ENCODE measurements around the gene TAF10.
A peak's percentile ranks its signal among the peaks of the same experiment; 100 is the strongest.

Gene TAF10

DNA sequence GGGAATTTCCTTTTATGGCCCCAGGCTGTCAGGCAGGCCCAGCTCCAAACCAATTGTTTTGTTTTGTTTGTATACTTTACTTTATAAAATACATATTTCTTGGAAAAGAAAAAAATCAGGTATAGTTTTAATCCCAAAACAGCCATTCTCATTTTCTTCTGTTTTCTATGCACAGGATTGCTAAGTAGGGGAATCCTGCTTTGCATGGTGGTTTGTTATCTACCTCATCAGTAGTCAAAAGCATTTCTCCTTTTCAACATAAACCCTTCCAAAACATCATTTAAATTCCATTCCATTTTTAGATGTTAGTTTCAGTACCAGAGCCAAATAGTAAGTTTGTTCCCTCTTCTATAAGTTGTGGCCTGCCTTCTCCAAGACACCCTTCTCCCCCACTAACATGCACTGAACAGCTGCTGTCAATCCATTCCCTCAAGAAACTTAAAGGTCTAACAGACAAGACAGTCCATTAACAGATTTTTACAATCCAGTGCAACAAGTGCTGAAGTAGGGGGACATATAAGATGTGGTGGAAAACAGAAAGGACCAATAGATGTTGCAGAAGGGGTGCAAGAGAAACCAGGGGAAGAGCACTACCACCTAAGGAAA lies 4.7 kb downstream of the TAF10 start:
- DNase-seq, result peak; percentile 40

DNA sequence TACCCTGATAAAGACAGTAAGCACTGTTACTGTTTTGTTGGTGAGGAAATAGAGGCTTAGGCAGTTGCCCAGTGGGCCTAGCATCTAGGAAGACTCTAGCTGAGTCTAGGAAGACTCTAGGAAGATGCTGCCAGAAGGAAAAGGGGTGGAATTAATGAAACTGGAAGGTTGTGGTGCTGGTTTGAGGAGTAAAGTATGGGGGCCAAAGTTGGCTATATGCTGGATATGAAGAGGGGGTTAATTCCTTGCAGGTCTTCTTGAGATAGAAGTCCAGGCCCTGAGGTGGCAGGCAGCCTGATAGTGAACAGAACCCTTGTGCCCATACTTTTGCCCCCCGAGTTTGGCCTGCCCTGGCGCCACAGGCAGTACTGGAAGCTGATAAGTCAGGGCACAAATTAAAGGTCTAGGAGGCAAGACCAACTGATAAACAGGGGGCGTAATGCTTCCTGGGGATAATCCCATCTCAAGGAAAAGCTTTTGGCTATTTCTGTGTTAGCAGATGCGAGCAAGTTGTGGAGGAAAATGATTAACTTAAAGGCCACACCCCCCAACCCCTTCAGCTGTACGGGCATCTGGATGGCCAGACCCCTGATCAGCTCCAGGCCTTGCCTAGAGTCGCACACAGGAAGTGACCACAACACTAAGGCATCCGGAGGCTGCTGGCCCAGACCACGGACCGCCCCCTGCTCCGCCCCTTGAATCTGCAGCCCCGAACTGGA lies 5.4 kb downstream of the TAF10 start:
- DNase-seq, result peak; percentile 81

DNA sequence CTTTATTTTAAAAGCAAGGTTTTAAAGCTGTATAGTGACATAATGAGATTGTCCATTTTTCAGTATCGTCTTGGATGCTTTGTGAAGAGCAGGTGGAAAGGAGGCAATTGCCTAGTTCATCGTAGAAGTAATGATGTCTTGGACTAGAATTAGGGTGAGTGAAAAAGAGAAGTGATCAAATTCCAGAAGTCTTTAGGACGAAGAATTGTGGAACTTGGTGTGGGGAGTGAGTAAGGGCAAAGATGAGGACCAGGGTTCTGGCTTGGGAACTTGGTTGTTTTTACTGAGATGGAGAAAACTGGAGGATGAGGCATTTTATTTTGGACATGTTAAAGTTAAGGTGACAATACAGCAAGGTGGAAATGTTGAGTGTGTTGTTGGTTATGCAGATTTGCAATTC lies 7.2 kb downstream of the TAF10 start:
- peak; percentile 32 for DNase-seq

DNA sequence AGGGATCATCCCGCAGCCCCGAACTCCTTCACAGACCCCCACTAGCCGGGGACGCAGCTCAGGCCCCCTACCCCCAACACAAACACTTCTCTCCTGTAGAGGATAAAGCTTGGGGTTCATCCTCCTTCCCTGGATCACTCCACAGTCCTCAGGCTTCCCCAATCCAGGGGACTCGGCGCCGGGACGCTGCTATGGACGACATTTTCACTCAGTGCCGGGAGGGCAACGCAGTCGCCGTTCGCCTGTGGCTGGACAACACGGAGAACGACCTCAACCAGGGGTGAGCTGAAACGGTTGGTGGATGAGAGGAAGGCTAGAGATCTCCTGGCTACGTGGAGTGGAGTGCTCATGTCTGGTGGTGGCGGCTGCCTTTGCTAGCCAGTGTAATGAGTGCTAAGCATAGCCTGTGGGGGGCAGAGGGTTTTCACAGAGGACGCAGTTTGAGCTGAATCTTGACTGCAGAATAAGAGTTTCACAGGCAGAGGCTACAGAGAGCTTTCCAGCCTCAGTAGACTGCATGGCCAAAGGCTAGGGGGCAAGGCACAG lies 7.9 kb downstream of the TAF10 start:
- peak; percentile 69 for DNase-seq

DNA sequence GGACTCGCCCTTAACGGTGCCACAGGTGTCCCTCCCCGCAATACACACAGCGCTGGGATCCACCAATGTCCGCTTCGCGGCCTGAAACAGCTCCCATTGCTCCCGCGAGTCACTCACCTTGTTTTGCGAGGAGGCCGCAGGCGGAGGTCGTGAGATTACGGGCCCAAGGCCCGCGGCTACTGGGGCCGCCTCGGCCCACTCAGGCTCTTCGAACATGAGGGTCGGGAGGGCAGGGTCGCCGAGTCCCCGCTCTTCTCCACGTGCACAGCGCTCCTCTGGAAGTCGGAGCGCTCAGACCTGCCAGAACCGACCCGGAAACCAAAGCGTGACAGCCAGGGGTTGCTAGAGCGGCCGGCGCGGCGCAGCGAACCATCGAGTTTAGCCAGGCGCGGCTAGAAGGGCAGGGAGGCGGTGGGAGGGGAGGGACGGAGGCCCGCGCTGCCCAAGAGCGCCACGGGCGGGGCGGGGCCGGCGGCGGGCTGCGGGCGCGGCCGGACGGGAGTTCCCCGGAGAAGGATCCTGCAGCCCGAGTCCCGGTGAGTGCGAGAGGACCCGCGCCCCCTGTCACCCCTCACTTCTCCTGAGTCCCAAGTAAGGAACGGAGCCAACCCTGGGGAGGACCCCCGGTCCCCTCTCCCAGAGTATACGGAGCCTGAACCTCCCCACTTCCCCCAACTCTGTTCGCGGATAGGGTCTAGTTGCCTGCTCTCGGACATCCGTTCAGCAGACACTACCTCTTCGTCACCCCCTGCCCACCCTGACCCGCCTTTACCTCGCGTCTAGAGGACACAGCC lies 8.5 kb downstream of the TAF10 start, which contains the start of the genes ILK and RRP8:
TSS of gene ILK (plus strand) at position 488 of the 794 bp plus-strand sequence. CDS start 498 bp downstream, outside the sequence.
TSS of gene RRP8 (minus strand) at position 330 of the 794 bp plus-strand sequence. CDS start at position 216, 114 bp downstream.
- peak; percentile 93 for DNase-seq

DNA sequence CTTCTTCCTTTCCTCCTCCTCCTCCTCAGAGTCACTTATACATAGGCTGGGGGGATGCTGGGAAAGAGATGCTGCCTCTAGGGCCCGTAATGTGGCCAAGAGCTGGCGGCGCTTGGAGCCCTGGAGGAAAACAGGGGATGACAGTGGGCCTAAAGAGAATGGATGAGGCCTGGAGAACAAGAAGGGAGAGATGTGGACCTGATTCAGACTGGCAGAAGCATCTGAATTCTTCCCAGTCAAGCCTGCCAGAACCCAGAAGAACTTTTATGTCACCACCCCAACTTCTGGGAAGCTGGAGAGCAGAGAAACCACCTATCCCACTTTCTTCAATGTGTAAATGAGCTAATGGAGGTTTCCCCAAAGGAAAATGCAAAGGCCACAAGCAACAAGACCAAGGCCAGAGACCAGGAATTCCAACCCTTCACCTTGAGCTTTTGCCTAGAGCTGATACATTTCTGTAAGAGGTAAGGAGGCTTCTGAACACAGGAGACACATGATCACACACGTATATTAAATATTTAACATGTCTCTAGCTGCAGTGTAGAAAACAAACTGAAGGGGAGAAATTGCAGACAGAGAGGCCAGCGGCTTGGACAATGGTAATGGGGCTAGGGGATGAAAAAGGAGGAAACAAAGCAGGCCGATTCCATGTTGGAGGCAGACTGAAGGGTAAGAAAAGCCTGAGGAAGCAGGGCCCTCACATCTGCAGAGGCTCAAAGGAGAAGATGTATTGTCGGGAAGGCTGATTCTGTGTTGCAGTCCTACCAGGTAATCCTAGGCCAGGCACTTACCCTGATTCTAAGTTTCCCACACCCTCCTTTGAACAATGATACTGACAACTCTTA lies 9.7 kb downstream of the TAF10 start:
- DNase-seq, result peak; percentile 34

DNA sequence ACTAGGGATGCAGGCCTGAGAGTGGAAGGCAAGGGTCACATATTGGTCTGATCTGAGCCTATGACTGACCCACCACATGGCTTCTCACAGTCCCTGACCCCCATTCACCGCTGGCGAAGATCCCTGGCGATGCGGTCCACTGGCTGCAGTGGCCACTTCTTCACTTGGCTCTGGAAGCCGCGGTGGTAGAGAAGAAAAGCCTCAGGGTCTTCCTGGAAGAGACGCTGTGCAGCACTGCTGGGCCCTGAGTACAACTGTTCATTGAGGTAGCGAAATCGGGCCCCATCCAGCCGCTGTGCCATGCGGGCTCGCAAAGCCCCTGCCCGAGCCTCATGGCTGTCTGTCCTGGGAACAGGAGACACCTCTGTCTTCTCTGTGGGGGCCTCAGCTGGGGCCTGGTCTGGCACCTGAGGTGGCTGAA lies 11.0 kb downstream of the TAF10 start:
- no peak for DNase-seq

DNA sequence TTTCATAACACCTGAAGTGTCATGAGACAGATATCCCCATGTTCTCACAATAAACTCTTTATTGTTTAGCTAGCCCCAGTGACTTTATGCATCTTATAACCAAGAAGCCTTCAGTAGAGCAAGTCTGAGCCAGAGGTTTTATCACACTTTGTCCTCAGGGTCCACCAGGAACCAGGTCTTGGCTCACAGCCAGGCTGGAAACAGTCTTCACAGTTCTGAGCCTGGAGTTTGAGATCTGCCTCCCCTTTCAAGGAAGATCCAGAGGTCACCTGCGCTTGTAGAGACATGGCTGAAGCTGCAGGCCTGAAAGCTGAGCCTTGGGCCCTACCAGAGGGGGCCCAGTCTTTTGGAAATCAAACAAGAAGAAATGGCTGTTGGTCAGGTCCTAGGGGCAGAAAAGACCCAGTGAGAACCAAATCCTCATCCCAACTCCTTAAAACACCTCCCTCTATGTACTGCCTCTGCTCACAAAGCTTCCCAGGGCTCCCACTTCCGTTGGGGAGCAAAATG lies 12.1 kb downstream of the TAF10 start:
- no peak for DNase-seq

DNA sequence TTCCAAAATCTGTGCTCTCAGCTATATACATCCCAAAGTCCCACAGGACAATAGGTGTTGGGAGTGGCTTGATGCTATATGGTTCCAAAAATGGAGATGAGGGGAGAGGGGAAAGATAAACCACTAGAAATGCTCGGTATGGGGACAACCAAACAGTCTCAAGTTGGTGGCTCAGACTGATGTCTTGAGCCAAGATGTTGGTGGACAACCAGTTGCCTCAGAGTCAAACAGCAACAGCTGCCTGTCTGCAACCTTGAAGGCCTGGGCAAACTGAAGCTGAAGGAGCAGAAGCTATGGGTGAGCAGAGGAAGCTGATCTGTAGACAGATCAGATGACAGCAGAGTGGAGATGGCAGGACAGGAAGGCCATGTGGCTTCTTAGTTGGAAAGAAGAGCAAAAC lies 12.6 kb downstream of the TAF10 start:
- DNase-seq, result no peak

DNA sequence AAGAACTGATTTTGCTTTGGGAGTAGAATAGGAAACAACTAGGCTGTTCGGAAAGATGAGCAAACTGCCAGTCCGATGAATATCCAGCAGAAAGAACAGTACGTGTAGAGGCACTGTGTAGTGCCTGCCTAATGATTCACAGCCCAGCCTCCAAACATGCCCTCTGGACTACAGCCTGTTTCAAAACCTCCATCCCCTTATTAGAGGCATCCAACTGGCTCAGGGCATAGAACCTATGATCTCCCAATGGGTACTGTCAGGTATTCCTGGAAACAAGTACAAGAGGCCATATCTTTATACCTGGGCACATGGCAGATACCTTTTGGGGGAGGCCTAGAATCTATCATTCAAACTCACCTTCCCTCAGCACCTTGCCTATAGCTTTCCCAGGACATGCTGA lies 13.5 kb downstream of the TAF10 start:
- DNase-seq, result no peak

DNA sequence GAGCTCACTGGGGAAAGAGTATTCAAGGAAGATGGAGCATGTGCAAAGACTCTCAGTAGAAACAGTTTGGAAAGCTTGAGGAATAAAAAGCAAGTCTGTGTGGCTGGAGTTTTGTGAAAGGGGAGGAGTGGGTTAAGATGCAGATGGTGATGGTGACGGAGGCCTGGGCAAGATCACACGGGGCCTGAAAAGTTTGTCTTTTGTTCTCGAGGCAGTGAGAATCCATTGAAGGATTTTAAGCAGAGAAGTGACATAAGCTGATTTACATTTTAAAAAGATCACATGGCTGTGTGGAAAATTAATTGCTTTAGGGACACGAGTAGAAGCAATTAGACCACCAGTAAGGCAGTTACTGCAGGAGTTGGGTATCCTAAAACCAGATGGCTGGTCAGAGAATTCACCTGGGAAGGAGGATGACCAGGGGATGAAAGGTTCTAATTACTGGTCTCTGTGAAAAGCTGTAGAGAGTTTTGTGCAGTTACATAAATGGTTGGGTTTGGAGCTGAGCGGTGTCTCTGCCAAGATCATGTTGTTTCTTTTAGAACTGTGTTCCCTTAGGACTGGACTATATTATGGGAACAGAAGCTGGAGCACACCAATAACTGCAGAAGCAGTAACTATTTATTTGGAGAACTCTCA lies 15.7 kb downstream of the TAF10 start:
- no peak for DNase-seq

DNA sequence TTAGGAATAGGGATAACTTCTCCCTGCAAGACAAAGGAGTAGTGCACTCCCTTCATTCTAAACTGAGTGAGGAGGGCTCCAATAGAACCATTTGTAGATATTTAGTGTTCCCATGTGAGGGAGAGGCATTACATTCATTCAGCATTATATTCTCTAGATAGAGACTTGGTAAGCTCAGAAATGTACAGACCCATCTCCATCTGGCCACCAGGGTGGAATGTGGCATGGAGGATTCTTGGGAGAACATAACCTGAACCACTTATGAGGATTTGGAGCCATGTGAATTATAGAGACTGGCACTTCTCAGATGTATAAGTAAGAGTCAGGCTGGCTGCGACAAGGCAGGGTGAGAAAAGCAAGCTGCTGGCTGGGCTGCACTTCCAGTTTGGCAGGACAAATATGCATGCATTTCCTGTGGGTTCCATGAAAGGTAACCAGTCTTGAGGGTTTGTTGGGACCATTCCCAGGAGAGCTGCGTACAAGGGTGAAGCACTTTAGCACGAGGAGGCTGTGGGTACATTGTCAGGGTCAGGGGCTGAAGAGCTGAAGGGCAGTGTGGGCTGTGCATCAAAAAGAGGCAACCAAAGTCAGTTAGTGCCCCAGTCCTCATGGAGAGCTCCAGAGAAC lies 17.8 kb downstream of the TAF10 start:
- no peak for DNase-seq

DNA sequence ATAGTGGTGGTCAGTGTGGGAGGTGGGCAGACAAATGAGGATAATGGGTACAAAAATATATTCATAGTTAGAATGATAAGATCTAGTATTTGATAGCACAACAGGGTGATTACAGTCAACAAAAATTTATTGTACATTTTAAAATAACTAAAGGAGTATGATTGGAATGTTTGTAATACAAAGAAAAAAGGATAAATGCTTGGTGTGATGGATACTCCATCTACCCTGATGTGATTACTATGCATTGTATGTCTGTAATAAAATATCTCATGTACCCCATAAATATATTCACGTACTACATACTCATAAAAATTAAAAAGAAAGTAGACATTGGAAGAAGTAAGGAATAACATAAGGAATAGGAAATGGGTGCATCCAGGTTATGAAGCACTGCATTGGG lies 24.0 kb downstream of the TAF10 start:
- no peak for DNase-seq

DNA sequence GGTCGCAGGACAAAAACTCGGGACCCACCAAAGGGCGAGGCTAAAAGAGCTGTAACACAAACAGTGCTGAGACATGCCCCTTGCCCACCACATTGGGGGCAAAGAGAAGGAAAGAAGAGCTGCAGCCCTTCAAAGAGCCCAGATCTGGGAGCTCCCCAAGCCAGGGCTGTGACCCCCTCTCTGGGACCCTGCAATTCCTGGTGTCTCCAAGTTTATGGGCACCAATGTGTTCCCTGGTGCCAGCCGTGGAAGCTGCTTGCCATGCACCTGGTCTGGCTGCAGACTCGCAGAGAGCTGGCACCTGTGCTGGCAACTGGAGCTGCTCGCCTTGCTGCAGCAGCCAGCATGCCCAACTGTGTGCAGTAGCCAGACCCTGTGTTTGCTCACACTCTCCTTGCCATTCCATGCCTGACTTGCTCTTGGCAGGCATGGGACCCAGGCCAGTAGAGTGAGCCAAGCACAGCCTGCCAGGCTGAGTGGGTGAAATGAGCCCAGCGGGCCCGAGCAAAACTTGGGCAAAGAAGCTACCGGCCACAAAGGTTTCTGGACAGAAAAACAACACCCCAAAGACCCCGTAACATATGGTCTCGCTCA lies 24.6 kb downstream of the TAF10 start:
- DNase-seq, result no peak

DNA sequence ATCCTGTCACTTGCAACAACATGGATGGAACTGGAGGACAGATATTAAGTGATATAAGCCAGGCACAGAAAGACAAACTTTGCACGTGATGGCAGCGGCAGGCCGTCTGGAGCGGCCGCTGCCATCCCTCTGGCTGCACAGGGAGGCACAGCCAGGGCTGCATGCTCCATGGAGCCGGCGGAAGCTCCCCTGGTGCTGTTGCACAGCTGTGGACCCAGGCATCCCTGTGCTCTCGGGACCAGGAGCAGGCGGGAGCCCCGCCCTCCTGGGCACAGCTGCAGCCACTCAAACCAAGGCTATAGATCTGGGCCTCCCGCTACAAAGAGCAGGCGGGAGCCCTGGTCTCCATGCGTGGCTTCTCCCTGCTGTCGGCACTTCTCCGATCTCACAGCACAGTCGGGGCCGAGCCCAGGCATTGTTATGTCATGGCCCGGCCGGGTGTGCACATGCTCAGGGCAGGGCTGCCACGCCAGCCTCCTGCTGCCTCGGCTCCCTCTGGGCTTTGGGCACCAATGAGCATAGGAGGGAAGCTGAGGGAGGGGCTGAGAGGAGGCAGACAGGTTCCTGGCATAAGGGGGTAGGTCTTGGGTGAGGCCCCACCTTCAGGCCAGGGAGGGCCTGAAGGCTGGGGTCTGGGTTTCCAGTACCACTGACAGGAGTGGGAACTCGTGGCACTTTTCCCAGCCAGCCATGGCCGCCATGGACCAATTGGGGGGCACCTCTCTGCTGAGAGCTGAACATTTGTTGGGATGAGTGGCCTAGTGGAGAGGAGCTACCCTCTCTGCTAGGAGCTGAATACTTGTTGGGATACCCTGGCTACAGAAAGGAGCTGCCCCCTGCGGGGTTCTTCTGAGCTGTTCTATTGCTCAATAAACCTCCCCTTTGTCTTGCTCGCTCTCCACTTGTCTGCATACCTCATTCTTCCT lies 25.3 kb downstream of the TAF10 start:
- no peak for DNase-seq

DNA sequence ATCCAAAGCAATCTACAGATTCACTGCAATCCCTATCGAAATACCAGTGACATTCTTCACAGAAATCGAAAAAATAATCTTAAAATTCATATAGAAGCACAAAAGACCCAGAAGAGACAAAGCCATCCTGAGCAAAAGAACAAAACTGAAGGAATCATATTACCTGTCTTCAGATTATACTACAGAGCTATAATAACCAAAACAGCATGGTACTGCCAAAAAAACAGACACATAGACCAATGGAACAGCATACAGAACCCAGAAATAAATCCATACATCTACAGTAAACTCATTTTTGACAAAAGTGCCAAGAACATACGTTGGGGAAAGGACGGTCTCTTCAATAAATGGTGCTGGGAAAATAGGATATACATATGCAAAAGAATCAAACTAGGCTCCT lies 27.5 kb downstream of the TAF10 start:
- DNase-seq, result no peak

DNA sequence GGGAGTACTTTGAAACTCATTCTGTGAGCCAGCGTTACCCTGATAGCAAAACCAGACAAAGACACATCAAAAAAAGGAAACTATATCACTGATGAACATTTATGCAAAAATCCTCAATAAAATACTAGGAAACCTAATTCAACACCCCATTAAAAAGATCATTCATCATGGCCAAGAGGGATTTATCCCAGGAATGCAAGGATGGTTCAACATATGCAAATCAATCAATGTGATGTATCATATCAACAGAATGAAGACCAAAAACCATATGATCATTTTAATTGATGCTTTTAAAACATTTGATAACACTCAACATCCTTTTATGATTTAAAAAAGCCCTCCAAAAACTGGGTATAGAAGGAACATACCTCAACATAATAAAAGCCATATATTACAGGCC lies 28.4 kb downstream of the TAF10 start:
- no peak for DNase-seq

DNA sequence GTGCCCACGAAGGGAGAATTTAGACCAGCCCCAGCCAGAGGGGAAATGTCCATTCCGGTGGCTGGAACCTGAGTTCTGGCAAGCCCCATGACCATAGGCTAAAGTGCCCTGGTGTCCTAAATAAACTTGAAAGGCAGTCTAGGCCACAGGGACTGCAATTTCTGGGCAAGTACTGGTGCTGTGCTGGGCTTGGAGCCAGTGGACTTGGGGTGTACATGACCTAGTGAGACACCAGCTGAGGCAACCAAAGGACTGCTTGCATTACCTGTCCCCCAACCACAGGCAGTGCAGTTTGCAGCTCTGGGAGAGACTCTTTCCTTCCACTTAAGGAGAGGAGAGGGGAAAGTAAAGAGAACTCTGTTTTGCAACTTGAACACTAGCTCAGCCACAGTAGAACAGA lies 32.3 kb downstream of the TAF10 start:
- DNase-seq, result no peak

DNA sequence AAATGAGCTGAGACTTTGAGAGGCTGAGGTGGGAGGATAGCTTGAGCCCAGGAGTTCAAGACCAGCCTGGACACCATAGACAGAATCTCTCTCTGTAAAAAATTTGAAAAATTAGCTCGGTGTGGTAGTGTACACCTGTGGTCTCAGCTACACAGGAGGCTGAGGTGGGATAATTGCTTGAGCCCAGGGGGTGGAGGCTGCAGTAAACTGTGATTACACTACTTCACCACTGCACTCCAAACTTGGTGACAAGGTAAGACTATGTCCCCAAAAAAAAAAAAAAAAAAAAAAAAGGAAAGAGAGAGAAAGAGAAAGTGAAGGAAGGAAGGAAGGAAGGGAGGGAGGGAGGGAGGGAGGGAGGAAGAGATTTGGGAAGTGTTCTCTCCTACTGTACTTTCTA lies 33.9 kb downstream of the TAF10 start:
- DNase-seq, result no peak
